Measurements from ENCODE around the gene HDLBP. TPM values are rescaled to one million over a fixed set of nuclear protein-coding genes. Genes with fewer than 3 reads are reported as not detected.

The HDLBP gene
- total RNA-seq, 2 donors from 2014 or later = 272 to 283 TPM

DNA sequence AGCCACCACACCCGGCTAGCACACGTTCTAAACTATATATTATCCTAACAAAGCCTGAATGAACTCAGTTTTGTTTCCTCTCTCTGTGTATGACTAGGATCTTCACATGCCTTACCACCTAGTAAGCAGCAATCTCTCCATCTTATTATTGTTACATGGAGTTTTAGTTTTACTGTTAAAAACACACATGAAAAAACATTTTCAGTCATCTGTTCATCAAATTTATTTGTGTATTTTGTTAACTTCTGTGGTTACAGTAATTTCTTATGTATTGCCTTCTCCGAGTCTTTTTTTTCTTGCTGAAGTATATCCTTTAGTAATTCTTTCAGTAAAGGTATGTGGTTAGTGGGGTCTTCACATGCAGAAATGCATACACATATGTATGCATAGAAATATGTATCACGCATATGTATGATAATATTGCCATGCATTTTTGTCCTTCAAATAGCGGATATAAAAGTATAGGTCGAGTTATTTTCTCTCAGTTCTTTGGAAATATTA is 95.6 kb downstream of the HDLBP start:
- ATAC-seq (replicated peaks in 1 of 2) = no peak
- peaks cover 25% of the 10 kb centered on the region for H3K4me1 Mint-ChIP-seq (ENCODE audit: low read depth)
- no peak overlapping the region for H3K27ac Mint-ChIP-seq
- no peak for DNase-seq
- H3K27me3 Mint-ChIP-seq (ENCODE audit: low read depth) = peaks cover 21% of the 10 kb centered on the region
- H3K9me3 Mint-ChIP-seq = no peaks in the 10 kb centered on the region
- peak overlapping the region; percentile 91 to 96 for H3K4me3 Mint-ChIP-seq
- peaks cover 2 to 5% of the 10 kb centered on the region in 2 donors for H3K36me3 Mint-ChIP-seq (ENCODE audit: insufficient read depth in 2 of 2)

DNA sequence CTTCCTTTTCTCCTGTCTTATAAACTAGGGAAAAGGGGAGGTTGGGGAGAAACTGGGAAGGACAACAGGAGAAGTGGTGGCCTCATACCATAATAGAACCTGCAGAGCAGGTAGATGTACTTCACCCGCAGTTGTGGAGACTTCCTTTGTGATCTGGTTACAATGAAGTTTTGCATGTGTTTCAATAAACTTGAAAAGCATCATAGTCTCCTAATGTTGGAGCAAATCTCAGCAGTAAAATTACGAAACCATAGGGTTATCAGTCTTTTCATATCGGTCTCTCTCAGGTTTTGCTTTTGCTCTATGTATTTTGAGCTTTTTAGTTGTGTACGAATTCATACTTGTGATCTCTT is 96.5 kb downstream of the HDLBP start:
- H3K4me1 Mint-ChIP-seq (ENCODE audit: low read depth) = peaks cover 25% of the 10 kb centered on the region
- H3K4me3 Mint-ChIP-seq = peak overlapping the region; percentile 91 to 96
- no peak for DNase-seq
- H3K27ac Mint-ChIP-seq = no peak overlapping the region
- H3K9me3 Mint-ChIP-seq = no peaks in the 10 kb centered on the region
- ATAC-seq (replicated peaks in 1 of 2) = no peak
- H3K27me3 Mint-ChIP-seq (ENCODE audit: low read depth) = peaks cover 21% of the 10 kb centered on the region
- peaks cover 2 to 5% of the 10 kb centered on the region in 2 donors for H3K36me3 Mint-ChIP-seq (ENCODE audit: insufficient read depth in 2 of 2)

DNA sequence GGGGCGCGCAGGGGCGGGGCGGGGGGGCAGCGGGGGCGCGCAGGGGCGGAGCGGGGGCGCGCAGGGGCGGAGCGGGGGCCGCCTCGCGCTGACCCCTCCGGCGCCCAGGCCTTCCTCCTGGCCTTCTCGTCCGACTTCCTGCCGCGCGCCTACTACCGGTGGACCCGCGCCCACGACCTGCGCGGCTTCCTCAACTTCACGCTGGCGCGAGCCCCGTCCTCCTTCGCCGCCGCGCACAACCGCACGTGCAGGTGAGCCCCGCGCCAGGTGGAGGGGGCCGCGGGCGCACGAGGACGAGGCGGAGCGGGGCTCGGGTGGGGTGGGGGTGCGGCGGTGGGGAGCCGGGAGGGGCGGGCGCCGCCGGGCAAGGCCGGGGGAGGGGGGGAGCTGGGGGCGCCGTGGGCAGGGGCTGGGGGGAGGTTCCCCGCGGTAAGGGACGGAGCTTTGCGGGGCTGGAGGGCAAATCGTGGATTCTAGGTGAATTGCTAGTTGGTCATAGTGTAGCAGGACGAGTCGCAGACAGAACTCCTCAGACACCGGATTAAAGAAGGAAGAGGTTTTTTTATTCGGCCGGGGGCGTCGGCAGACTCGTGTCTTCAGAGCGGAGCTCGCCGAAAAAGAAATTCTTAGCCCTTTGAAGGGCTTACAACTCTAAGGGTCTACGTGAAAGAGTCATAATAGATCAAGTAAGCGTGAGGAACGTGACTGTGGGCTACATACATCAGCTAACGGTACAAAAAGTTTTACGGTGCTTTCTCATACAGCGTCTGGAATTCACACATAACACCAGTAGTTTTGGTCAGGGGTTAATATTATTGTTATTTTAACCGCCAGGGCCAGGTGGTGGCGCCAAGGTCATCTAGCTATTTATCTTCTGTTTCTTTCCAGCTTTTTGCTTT is 97.1 kb downstream of the HDLBP start:
- DNase-seq = peak; percentile 60 to 67
- Mint-ChIP-seq H3K27ac (peak overlapping the region; percentile 81), H3K9me3 (no peaks in the 10 kb centered on the region), H3K36me3 (ENCODE audit: insufficient read depth in 2 of 2) (peaks cover 2 to 5% of the 10 kb centered on the region in 2 donors), H3K4me3 (peak overlapping the region; percentile 91 to 96), H3K4me1 (ENCODE audit: low read depth) (peaks cover 22% of the 10 kb centered on the region), H3K27me3 (ENCODE audit: low read depth) (peaks cover 21% of the 10 kb centered on the region)
- peak; percentile 65 to 71 for ATAC-seq (replicated peaks in 1 of 2)

DNA sequence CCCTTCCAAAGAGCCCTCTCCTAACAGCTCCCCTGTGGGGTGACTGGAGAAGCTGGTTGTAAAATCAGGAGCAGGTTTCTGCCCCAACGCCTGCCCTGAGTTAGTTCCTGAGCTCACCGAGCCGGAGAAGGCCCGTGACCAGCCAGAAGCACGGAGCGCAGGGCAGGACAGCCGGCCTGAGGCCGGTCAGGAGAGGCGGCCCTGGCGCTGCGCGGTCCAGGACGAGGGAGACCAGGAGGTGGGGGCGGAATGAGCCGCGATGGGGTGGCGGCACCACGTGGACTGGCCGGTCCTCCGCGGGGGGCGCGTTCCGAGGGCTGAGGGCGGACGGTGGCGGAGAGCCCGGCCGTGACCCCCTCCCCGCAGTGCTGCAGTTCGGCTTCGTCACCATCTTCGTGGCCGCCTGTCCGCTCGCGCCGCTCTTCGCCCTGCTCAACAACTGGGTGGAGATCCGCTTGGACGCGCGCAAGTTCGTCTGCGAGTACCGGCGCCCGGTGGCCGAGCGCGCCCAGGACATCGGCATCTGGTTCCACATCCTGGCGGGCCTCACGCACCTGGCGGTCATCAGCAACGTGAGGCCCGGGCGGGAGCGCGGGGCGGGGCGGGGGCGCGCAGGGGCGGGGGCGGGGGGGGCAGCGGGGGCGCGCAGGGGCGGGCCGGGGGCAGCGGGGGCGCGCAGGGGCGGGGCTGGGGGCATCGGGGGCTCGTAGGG is 98.0 kb downstream of the HDLBP start:
- DNase-seq (peak; percentile 51 to 58), ATAC-seq (replicated peaks in 1 of 2) (peak; percentile 55 to 64)
- Mint-ChIP-seq H3K36me3 (ENCODE audit: insufficient read depth in 2 of 2) (peaks cover 2 to 5% of the 10 kb centered on the region in 2 donors), H3K27ac (peak overlapping the region; percentile 38), H3K9me3 (no peaks in the 10 kb centered on the region), H3K4me3 (peak overlapping the region; percentile 73 to 79), H3K4me1 (ENCODE audit: low read depth) (peaks cover 18% of the 10 kb centered on the region), H3K27me3 (ENCODE audit: low read depth) (peaks cover 21% of the 10 kb centered on the region)

DNA sequence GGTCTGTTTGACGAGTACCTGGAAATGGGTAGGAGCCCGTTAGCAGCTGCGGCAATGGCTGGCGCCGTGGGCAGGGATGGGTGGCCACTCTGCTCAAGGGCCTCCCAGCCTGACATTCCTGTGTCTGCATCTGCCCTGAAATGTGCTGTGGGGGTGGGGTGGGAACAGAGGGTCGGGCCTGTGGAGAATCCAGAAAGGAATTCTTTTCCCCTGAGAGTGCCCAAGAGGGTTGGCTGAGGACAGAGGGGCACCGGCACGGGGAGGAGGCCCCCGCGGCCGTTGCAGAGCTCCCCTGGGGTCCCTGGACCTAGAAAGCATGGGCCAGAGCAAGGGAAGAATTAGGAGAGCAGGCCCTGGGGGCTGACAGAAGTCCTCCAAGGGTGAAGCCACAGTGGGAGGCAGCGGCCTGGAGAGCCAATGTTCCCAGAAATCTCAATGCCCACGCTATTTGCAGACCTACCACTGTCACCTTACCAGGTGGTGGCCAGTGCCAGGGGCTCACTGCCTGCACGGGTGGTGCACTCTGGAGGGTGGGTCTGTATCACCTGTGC is 99.2 kb downstream of the HDLBP start:
- Mint-ChIP-seq H3K27ac (no peak overlapping the region), H3K4me3 (peak overlapping the region; percentile 40 to 73)
- no peak for DNase-seq

DNA sequence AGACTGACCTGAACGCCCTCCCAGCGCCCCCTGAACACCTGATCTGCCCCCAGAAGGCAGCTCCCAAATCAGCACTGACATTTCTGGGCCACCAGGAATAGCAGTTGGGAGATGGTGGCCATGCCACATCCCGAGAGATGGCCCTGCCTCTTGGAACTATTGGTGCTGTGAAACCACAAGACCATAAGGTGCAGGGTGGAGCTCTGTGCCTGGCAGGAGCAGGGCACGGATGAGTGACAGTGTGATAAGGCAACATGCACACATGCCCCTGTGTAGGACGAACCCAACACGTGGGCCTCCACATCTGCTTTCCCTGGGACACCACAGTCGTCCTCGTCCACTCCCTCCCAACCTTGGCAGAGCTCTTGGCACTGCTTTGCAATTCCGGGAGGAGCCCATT is 100.1 kb downstream of the HDLBP start:
- H3K27me3 Mint-ChIP-seq (ENCODE audit: low read depth) = peaks cover 21% of the 10 kb centered on the region
- H3K36me3 Mint-ChIP-seq (ENCODE audit: insufficient read depth in 2 of 2) = peaks cover 2 to 5% of the 10 kb centered on the region in 2 donors
- no peak overlapping the region for H3K27ac Mint-ChIP-seq
- H3K9me3 Mint-ChIP-seq = no peaks in the 10 kb centered on the region
- DNase-seq (no peak), ATAC-seq (replicated peaks in 1 of 2) (no peak)
- peaks cover 18% of the 10 kb centered on the region for H3K4me1 Mint-ChIP-seq (ENCODE audit: low read depth)
- H3K4me3 Mint-ChIP-seq = no peak overlapping the region

More for the DNA sequence above, 99.2 kb downstream of the HDLBP start:
- H3K4me1 Mint-ChIP-seq (ENCODE audit: low read depth) = peaks cover 18% of the 10 kb centered on the region
- no peak for ATAC-seq (replicated peaks in 1 of 2)
- H3K36me3 Mint-ChIP-seq (ENCODE audit: insufficient read depth in 2 of 2) = peaks cover 2 to 5% of the 10 kb centered on the region in 2 donors
- no peaks in the 10 kb centered on the region for H3K9me3 Mint-ChIP-seq
- peaks cover 21% of the 10 kb centered on the region for H3K27me3 Mint-ChIP-seq (ENCODE audit: low read depth)

DNA sequence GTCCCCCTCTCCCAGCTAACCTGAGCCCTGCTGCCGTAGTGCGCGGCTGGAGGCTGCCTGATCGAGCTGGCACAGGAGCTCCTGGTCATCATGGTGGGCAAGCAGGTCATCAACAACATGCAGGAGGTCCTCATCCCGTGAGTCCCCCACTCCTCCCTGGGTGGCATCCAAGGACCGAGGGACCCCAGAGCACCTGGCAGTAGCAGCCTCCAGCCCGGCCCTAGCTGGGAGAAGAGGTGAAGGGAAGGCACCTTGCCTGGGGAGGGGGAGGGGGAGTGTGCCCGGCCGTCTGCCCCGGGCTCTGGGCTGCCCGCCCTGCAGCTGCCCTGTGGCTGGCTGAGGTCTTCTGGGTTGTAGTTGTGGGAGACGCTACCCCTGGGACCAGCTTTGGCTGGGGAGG is 100.7 kb downstream of the HDLBP start:
- H3K27me3 Mint-ChIP-seq (ENCODE audit: low read depth) = peaks cover 16% of the 10 kb centered on the region

DNA sequence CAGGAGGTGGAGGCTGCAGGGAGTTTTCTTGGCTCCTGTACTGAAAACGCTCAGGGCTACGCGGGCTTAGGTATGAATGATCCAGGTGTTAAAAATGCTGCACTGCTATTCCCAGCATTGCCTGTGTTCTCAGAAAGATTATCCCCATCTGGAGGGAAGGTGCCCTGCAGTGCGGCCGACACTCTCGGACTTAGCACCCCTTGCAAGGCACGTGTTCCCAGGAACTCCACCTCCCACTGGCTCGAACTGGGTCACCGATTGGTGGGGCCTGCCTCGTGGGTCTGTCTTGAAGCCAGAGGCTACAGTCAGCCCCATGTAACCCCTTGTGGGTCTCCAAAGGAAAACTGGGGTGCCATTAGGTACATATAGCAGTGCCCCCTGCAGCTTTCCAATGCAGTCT is 101.3 kb downstream of the HDLBP start:
- no peak overlapping the region for H3K27ac Mint-ChIP-seq
- H3K4me1 Mint-ChIP-seq (ENCODE audit: low read depth) = peaks cover 10% of the 10 kb centered on the region
- ATAC-seq (replicated peaks in 1 of 2) (no peak), DNase-seq (no peak)
- no peak overlapping the region for H3K4me3 Mint-ChIP-seq
- H3K9me3 Mint-ChIP-seq = no peaks in the 10 kb centered on the region
- peaks cover 1 to 2% of the 10 kb centered on the region in 2 donors for H3K36me3 Mint-ChIP-seq (ENCODE audit: insufficient read depth in 2 of 2)
- H3K27me3 Mint-ChIP-seq (ENCODE audit: low read depth) = peaks cover 11% of the 10 kb centered on the region

More for the DNA sequence above, 100.7 kb downstream of the HDLBP start:
- Mint-ChIP-seq H3K27ac (no peak overlapping the region), H3K9me3 (no peaks in the 10 kb centered on the region), H3K4me3 (no peak overlapping the region), H3K4me1 (ENCODE audit: low read depth) (peaks cover 15% of the 10 kb centered on the region), H3K36me3 (ENCODE audit: insufficient read depth in 2 of 2) (peaks cover 2% of the 10 kb centered on the region in 2 donors)
- ATAC-seq (replicated peaks in 1 of 2) (no peak), DNase-seq (no peak)

DNA sequence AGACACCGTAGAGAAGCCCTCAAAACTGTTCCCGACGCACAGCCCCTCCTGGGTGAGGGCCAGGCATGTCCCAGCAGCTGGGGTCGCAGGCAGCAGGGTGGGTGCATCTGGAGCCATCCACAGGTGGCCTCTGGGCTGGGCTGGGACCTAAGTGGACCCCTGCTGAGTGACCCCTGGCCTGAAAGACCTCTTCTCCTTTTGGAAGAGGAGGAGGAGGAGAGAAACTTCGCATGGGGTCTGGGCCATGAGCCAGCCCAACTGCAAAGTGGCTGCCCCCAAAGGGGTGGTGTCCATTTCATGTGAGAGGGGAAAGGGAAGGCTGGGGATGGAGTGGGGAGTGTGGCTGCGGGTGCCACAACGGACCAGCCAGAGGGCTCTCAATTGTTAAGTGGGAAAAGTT is 101.9 kb downstream of the HDLBP start:
- H3K9me3 Mint-ChIP-seq = no peaks in the 10 kb centered on the region
- ATAC-seq (replicated peaks in 1 of 2) = no peak
- no peak for DNase-seq
- H3K27ac Mint-ChIP-seq = no peak overlapping the region
- H3K4me1 Mint-ChIP-seq (ENCODE audit: low read depth) = peaks cover 3% of the 10 kb centered on the region
- H3K4me3 Mint-ChIP-seq = no peak overlapping the region
- H3K36me3 Mint-ChIP-seq (ENCODE audit: insufficient read depth in 2 of 2) = peaks cover 1 to 2% of the 10 kb centered on the region in 2 donors
- peaks cover 4% of the 10 kb centered on the region for H3K27me3 Mint-ChIP-seq (ENCODE audit: low read depth)

DNA sequence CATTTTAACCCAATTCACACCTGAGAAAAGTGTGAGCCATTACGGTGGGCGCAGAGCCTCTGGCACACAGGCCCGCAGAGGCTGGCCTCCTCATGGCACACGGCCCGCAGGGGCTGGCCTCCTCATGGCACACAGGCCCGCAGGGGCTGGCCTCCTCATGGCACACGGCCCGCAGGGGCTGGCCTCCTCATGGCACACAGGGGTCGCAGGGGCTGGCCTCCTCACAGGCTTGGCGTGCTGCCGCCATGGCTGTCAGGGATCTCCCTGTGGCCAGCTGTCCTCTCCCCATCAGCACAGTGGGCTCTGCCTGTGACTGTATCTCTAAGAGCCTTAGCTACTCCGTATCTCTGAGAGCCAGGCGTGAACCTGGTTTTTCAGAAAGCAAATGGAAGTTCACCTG is 102.4 kb downstream of the HDLBP start:
- Mint-ChIP-seq H3K9me3 (no peaks in the 10 kb centered on the region), H3K4me3 (no peak overlapping the region), H3K27ac (no peak overlapping the region), H3K36me3 (ENCODE audit: insufficient read depth in 2 of 2) (no peaks in the 10 kb centered on the region), H3K4me1 (ENCODE audit: low read depth) (no peaks in the 10 kb centered on the region), H3K27me3 (ENCODE audit: low read depth) (no peaks in the 10 kb centered on the region)
- no peak for DNase-seq
- no peak for ATAC-seq (replicated peaks in 1 of 2)

DNA sequence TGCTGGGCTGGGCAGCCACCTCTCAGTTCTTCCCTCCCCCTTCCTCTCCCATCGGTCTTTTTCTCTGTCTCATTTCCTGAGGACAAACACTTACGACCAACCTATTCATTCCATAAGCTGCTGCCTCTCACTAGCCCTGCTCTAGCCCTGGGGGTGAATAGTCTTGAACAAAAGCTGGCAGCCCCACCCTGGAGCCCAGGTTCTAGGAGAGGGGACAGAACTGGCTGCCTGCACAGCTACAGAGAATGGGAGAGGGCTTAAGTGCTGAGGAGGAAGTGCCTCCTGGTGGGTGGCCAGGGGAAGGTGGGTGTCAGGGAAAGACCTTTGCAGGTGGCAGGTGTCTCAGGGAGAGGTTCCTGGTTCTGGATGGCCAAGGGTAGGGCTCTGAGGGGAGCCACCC is 104.2 kb downstream of the HDLBP start:
- peak in 1 of 2 donors; percentile 22 for ATAC-seq (replicated peaks in 1 of 2)
- H3K4me1 Mint-ChIP-seq (ENCODE audit: low read depth) = no peaks in the 10 kb centered on the region
- H3K27ac Mint-ChIP-seq = no peak overlapping the region
- no peaks in the 10 kb centered on the region for H3K9me3 Mint-ChIP-seq
- no peaks in the 10 kb centered on the region for H3K27me3 Mint-ChIP-seq (ENCODE audit: low read depth)
- H3K36me3 Mint-ChIP-seq (ENCODE audit: insufficient read depth in 2 of 2) = no peaks in the 10 kb centered on the region
- H3K4me3 Mint-ChIP-seq = no peak overlapping the region
- DNase-seq = no peak

DNA sequence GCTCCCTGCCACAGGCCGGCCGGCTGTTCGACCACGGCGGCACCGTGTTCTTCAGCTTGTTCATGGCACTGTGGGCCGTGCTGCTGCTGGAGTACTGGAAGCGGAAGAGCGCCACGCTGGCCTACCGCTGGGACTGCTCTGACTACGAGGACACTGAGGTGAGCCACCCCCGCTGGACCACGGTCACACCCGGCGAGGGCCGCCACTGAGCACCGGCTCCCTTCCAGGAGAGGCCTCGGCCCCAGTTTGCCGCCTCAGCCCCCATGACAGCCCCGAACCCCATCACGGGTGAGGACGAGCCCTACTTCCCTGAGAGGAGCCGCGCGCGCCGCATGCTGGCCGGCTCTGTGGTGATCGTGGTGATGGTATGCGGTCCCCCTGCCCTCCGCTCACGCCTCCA is 106.2 kb downstream of the HDLBP start:
- Mint-ChIP-seq H3K4me1 (ENCODE audit: low read depth) (no peaks in the 10 kb centered on the region), H3K4me3 (no peak overlapping the region), H3K27me3 (ENCODE audit: low read depth) (no peaks in the 10 kb centered on the region), H3K9me3 (no peaks in the 10 kb centered on the region), H3K27ac (no peak overlapping the region), H3K36me3 (ENCODE audit: insufficient read depth in 2 of 2) (no peaks in the 10 kb centered on the region)
- ATAC-seq (replicated peaks in 1 of 2) (no peak), DNase-seq (no peak)

DNA sequence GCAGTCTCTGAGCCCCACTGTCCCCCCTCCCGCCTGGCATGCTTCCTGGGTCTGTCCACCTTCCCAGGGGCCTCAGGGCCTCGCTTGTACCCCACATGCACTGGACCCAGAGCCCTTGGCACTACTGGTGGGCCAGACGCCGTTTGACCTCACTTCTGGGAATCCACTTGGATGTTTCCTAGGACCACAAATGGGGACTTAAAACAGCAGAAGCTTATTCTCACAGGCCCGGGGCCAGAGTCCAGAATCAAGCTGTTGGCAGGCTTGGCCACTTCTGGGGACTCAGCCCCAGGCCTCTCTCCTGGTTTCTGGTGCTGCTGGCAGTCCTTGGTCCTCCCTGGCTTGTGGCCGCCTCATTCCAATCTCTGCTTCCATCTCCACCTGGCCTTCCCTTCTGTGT is 107.4 kb downstream of the HDLBP start:
- H3K36me3 Mint-ChIP-seq (ENCODE audit: insufficient read depth in 2 of 2) = no peaks in the 10 kb centered on the region
- no peaks in the 10 kb centered on the region for H3K27me3 Mint-ChIP-seq (ENCODE audit: low read depth)
- ATAC-seq (replicated peaks in 1 of 2) = no peak
- no peak overlapping the region for H3K4me3 Mint-ChIP-seq
- H3K9me3 Mint-ChIP-seq = no peaks in the 10 kb centered on the region
- no peak overlapping the region for H3K27ac Mint-ChIP-seq
- no peak for DNase-seq
- H3K4me1 Mint-ChIP-seq (ENCODE audit: low read depth) = no peaks in the 10 kb centered on the region
